ENCODE data around the gene KCNJ8.

DNA sequence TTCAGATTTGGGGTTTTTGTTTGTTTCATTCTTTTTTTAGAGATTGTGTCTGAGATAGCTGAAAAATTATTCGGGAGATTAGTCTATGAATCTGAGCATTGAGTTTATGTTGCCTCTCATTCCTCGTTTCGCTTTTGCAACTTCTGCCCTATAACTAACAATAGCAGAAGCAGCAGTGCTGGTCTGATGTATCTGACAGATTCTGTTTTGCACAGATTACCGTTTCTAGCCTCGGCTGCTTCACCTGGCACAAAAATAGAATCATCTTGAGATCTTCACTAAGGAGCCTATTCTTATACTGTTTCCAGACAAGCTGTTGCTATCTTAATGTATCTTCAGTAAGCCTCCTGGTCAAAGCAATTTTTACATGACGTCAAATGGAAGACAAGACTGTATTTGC, 29.2 kb downstream of the KCNJ8 start:
- TF ChIP-seq, protein P1, sequence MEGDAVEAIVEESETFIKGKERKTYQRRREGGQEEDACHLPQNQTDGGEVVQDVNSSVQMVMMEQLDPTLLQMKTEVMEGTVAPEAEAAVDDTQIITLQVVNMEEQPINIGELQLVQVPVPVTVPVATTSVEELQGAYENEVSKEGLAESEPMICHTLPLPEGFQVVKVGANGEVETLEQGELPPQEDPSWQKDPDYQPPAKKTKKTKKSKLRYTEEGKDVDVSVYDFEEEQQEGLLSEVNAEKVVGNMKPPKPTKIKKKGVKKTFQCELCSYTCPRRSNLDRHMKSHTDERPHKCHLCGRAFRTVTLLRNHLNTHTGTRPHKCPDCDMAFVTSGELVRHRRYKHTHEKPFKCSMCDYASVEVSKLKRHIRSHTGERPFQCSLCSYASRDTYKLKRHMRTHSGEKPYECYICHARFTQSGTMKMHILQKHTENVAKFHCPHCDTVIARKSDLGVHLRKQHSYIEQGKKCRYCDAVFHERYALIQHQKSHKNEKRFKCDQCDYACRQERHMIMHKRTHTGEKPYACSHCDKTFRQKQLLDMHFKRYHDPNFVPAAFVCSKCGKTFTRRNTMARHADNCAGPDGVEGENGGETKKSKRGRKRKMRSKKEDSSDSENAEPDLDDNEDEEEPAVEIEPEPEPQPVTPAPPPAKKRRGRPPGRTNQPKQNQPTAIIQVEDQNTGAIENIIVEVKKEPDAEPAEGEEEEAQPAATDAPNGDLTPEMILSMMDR (conservative IDR thresholded peaks at IDR 0.05; ENCODE audit: low read depth, low read length), result no peak
- TF ChIP-seq EZH2 (IDR thresholded peaks at IDR 0.05; ENCODE audit: low read length, unreplicated experiment), result no peak

Measured in PC-3 (cell line).